NCI-H2196 (cell line): ENCODE measurements around the gene IGF2BP3.
"Not testable (repeated sequence)": the region's sequence is repeated elsewhere in the genome, so short reads cannot be mapped to it uniquely, and the experiment has no call there.

Experiments
- DNase-seq: peaks from one replicate; lab custom pipeline; 2025; ENCODE audit not compliant: unreplicated experiment; lab: John Stamatoyannopoulos, UW

Gene IGF2BP3

DNA sequence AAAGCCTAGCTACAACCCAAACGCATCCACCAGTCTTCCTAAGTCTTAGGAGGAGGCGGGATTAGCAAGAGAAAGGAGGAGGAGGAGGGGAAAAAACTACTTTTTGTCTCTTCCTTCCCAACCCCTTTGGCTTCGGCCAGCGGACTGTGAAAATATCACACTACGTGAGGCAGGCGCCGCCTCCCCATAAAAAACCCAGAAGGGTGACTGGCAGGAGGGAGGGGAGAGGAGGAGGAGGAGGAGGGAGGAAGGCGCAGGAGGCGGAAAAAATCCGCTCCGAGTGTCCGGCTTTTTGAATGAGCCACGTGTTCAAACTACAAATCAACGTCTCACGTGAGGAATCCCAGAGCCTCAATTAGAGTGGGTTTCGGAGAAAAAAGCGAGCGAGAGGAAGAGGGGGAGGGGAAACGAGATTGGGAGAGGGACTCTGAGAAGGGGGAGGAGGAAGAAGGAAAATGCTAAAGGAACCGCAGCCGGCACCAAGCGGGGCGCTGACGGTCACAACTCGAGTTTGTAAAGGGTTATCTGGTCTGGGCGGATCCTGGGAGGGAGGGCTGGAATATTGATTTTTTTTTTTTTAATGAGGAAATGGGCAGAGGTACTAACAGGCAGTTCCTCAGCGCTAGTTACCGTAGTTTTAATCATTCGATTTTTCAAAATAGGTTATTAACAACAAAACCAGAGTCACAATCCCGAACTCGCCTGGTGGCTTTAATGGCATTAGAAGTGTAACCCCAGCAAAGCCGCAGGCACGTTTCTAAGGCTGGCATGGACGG lies at the start of gene IGF2BP3:
Gene IGF2BP3, minus strand, starts transcription at position 162 of the 776 bp plus-strand sequence. CDS start 381 bp downstream, outside the sequence.
- peak; percentile 92 for DNase-seq

DNA sequence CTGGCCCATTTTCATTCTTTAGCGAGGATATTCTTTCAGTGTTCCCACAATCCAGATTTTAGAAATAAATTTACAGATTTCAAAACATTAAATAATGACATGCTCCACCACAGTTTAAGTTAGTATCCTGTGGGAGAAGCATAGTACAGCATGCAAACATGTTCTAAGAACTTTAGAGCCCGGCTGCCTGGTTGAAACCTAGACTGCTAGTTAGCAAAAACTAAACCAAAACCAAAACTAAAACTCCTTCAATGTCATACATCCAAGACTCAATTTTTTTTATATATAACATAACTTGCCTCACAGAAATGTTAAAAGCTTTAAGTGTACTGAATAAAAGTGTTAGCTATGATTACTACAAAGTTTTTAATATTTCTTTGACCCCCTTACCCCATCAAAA lies 44.5 kb upstream of the IGF2BP3 start:
- DNase-seq = no peak

DNA sequence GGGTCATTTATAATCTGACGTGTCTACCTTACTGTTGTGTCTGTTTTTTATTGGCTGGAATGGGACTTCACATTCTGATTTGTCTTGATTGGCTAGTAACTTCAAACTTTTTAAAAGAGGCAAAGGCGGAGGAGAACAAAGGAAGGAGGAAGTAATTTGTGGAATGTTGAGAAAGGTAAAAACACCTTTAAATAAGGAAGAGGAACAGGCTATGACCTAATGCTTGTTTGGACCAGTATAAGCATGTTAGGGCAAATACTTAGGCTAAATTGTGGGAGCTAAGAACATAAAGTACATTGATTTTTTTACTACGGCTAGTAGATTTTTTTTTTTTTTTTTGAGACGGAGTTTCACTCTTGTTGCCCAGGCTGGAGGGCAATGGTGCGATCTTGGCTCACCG lies 43.5 kb upstream of the IGF2BP3 start:
- not testable (repeated sequence) for DNase-seq

DNA sequence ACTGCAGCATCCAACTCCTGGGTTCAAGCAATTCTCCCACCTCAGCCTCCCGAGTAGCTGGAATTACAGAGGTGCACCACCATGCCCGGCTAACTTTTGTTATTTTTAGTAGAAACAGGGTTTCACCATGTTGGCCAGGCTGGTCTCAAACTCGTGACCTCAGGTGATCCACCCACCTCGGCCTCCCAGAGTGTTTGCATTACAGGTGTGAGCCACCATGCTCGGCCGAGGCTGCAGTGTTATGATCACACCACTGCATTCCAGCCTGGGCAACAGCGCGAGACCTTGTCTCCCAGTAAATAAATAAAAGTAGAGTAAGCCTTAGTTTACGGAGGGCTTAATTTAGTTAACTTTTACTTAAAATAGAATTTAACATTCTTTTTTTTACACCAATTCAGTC lies 23.7 kb upstream of the IGF2BP3 start:
- DNase-seq = no peak

DNA sequence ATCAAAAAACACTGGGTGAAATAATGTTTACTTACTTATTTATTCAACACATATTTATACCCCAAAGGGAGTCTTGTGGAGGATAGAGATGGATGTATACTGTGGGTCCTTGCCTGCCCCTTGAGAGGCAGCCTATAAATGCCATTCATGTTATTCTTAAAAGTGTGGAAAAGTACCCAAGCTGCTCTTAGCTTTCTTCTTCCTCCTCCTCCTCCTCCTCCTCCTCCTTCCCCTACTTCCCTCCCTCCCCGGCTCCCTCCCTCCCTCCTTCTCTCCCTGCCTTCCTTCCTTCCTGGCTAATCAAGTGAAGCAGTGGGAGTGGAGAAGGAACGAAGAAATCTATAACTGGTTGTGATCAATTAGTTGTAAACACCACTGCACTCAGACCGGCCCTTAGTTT lies 21.2 kb upstream of the IGF2BP3 start:
- no peak for DNase-seq

DNA sequence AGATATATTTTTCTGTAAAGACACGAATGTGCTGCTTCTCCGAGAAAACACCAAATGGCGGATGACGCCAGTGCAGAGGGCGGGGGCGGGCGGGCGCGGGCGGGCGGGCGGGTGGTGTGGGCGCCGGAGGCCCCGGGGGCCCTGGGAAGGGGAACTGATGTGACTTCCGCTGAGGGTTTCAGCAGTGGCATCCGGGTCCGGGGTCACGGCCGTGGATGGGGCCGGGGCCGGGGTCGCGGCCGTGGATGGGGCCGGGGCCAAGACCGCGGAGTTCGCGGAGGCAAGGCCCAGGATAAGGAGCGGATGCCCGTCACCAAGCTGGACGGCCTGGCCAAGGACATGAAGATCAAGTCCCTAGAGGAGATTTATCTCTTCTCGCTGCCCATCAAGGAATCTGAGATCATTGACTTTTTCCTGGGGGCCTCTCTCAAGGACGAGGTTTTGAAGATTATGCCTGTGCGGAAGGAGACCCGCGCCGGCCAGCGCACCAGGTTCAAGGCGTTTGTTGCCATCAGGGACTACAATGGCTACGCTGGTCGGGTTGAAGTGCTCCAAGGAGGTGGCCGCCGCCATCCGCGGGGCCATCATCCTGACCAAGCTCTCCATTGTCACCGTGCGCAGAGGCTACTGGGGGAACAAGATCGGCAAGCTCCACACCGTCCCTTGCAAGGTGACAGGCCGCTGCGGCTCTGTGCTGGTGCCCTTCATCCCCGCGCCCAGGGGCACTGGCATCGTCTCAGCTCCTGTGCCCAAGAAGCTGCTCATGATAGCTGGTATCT lies 20.3 kb upstream of the IGF2BP3 start:
- DNase-seq = peak; percentile 47

DNA sequence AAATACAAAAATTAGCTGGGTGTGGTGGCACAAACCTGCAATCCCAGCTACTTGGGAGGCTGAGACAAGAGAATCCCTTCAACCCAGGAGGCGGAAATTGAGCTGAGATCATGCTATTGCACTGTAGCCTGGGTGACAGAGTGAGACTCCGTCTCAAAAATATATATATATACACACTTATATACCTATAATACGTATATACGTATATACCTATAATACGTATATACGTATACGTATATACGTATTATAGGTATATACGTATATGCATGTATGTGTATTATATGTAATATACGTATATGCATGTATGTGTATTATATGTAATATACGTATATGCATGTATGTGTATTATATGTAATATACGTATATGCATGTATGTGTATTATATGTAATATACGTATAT lies 18.4 kb upstream of the IGF2BP3 start:
- DNase-seq = not testable (repeated sequence)

DNA sequence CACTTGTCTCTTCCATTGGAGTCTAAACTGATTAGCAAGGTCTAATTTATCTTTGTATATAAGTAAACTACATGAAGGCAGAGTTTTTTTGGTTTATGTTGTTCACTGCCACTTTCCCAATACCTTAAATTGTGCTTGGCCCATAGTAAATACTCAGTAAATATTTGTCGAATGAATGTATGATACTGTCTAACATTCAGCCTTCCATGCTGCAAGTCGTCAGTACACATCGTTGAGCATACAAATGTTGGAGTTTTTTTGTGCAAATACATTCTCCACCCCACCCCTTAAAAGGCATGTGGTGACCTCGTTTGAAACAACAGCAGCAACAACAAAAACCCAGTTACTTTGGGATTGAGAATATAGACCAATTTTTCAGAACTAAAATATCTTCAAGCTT lies 17.4 kb upstream of the IGF2BP3 start:
- DNase-seq = no peak

DNA sequence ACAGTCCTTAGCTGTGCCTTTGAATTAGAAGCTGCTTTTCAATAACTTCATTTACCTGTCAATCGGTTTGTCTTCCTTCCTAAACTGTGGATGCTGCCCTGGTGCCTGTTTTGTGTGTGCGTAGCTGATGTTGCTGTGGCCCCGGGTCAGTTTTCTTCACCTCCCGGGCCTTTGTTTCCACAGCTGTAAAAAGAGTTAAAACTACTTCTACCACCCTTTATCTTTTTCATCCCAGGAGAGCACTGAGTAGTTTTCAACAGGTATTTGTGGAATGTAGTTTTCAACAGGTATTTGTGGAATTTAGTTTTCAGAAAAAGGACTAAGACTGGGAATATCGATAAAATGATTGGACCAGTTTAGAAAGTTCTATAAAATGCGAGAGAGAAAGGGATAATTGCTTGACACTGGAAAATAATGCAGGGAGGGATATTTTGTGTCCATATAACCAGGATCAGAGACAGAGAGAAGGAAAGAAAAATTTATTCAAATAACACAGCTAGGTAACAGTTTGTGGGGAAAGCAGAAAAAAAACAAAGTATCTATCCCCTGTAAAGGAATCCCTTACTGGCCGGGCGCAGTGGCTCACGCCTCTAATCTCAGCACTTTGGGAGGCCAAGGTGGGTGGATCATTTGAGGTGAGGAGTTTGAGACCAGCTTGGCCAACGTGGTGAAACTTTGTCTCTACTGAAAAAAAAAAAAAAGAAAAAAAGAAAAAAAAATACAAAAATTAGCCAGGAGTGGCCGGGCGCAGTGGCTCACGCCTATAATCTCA lies 15.9 kb upstream of the IGF2BP3 start:
- no peak for DNase-seq

DNA sequence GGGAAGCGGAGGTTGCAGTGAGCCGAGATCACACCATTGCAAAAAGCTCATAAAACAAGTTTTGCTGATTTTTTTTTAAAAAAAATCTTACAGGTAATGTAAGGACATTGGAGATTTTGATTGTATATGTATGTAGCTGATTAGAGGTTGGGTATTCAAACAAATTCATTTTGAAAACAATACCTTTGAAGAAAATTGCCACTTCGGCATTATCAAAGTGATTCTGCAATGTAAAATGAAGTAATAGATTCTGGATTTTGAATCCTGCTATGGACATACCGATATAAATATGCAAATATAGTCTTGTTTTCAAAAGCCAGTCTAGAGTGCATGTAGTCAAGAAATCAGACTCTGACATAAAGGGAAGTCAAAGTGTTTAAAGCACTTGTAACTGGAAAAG lies 12.4 kb upstream of the IGF2BP3 start:
- DNase-seq = no peak

DNA sequence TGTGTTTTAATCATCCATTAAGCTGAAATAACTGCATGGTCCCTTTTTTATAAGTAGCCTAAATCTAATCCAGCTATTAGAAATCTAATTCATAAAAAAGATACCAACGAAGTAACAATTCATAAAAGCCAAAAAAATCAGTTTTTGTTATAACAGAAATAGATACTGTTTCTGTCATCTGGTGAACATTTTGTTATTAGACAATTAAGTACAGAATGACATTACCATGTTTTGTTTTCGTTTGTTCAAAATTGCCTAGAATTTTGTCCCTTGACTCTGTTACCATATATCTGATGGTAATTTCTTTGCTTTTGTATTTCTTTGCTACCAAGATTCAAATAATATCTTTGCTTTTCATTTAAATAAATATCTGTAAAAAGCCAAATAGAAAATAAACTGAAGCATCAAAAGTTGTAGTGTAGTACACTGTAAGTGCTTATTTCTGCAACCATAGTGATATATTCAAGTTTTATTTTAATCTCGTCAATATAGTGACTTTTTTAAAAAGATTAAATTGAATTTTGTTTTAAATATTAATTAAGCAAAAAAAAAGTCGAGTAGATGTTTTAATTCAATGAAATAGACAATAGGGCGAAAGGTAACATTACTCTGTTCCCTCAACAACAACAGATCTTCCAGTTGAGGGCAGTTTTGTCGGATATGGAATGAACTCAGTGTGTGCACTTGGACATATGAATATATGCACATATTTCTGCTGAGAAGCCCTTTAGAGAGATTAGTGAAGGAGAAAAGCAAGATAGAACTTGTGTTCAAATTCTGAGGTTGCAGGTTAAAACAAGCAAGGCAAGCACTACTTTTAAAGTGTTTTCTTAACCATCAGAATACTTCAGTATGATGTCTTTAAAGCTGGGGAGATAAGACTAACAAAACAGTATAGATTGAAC lies 7.9 kb upstream of the IGF2BP3 start:
- DNase-seq = no peak

DNA sequence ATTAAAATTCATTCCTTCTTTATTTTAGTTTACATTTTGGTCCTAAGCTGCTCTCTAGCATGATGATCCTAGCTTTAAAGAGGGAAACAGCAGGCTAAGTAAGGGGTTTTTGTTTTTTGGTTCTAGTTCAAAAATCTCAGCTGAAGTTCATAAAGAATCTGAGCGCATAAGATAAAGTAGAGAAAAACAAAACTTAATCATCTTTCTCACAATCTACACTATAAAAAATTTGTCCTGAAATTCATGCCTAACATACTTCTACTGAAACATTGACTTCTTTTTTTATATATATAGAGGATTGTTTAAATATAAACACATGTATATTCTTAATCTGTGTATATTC lies 6.8 kb upstream of the IGF2BP3 start:
- no peak for DNase-seq

DNA sequence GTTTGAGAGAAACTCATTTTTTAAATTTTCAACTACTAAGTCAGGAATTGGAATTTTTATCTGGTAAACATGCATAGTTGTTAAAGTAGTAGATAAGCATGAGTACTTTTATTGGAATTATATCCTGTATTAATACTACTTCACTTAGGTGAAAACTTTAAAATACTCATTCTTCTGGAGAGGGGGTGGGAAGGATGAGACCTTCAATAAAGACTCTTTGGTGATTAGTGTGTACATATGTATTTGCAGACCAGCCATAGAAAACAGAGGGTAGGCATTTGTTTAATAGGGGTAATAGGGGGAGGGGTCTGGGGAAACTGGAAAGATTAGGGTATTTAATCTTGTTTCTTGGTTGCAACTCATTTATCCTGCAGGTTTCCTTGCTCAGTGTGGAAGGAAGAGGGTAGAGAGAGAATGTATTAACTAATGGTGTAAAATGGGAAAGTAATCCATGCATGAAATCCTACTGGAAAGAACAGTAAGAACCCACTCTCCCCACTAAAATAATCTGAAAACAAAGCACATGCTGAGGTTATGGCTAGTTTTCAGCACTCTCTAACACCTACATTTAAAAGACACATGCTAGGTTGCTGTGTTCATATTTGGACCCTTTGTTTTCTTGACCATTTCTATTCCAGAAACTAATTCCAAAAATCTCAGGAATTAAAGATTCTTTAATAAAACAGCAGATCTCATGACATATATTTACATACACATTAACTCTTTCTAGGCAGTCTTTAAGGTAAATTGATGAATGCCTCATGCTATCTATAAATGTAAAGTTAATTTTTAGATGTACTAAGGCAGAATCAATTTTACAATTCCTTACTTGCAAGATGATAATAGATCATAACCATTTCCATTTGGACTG lies 6.2 kb upstream of the IGF2BP3 start:
- no peak for DNase-seq

DNA sequence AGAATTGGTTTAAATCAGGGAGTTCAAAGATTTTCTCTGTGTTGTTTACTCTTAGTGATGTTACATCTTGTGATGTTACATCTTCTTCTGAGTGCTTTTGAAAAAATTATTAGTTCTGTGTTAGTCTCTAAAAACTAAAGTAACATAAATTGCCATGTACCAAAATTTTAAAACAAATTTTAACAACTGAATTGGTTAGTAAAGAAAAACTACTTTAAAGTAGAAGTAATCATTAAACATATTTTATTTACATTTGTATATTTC lies 5.2 kb upstream of the IGF2BP3 start:
- DNase-seq = no peak

DNA sequence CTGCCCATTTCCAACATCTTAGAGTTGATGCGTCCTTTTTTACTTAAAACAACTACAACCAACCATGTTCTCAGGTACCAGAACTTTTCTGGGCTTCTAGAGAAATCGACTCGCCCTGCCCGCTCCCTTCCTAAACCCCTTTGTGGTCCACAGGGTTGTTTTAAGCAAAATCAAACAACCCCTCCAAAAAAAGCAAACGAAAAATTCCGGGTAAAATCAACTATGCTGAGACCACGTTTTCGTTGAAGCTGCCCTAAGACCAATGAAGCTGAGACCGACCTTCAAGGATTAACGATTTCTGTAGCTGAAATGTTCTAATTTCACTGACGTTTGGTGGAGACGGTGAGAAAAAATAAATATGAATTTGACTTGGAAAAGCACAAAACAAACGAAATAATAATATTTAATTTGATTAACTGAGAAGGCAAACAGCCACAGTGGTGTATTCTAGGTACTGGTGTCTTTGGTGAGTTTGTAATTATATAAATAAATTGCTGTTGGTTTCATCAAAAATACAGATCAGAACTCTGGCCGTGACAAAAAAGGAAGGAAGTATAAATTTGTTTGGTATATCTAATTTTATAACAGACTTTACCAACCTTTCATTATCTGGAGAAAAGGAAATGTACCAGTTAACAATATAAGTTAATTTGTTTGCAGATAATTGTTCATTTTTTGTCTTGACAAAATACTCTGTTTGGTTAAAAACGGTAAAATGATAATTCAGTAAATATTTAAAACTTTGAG lies 4.7 kb upstream of the IGF2BP3 start:
- DNase-seq = no peak

DNA sequence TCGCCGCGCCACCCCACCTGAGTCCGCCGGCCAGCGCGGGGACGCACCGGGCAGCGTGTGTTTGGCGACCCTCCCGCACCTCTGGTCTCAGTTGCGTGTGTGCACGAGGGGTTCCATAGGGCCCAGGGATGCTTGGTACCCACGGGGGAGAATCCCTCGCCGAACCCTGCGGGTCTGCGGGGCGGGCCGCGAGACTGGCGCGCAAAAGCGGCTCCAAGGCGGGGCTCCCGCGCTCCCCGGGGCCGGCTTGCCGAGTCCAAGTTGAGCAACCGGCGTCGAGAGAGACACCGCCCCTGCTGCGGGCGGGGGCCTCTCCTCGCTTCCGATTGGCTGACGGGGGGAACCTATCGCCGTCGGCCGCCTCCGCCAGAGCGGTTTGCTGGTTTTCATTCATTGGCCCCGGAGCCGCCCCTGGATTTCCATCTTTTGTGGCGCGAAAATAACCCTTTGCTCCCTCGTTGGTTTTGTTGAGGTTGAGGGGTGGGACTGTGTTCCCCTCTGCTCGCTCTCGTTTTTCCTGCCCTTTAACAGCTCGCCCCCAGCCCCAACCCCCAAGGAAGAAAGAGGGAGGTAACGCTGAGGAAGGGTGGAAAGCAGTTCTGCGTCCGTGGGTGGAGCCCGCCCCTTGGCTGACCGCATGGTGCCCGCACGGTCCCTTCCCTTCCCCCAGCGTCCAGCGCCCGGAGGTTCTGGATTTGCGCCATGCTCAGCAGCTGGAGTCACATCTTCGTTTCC lies 4.0 kb upstream of the IGF2BP3 start:
- peak; percentile 98 for DNase-seq

DNA sequence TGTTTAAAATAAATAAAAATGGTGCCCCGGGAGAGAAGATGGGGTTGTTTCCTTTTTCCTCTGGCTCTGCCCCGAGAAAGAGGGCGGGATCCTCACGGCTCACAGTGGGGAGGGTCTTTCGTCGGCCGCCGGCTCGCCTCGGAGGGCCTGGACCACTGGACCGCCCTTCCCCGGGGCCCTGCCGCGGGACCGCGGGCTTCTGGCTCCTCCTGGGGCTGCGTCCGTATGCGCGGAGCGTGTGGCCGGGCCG lies 3.5 kb upstream of the IGF2BP3 start:
- peak; percentile 67 for DNase-seq

DNA sequence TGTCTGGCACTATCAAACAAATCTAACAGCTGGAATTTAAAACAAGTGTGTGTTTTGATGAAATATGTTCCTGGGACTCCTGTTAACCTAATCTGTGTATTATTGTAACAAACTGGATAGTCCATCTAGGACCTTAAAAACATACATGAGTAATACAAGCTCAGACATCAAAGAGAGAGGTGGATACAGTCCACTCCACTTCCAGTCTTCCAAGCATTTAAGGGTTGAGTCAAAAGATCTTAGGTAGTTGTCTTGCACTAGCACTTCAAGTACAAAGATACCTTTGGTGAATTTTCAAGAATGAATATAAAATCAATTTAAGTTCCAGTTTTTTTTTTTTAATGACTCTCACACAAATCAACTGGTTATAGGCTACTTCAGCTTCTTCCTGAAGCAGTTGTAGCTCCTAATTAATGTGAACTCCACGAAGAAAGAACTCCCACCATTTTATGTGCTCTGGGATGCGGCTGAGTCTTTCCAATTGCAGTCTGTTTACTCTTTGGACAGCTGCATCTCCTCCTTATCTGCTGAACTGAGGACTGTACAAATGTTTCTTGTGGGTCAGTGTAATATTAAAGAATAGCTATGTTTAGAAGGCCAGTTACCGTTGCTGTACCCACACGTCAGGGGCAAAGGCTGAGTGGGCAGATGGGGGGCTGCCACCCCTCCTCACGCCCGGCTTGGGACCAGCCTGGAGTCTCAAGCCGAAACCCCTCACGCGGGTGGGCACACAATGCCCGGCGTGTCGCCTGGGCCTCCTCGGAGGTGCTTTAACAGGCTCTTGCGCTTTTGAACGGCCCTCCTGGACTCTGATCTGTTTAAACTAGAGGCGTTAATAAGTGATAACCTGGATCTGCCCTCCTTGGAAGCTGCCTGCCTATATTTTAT lies 2.9 kb upstream of the IGF2BP3 start:
- DNase-seq = peak; percentile 28
